ENCODE measurements around the gene GNAT2.

GRCh38 chr1:109661391-109661790 lies 42.0 kb upstream of the GNAT2 start:
- no peak for TF ChIP-seq ZNF274 (IDR thresholded peaks at IDR 0.05; ENCODE audit: low read depth, low read length)
- no peak for TF ChIP-seq SUZ12 (IDR thresholded peaks at IDR 0.05; ENCODE audit: extremely low read depth, insufficient read depth, insufficient read length)

Measured in NT2/D1 (cell line).